PC-3 (cell line): ENCODE measurements around the gene UAP1. TPM values are rescaled to one million over a fixed set of nuclear protein-coding genes. Genes with fewer than 3 reads are reported as not detected.
"Not testable (repeated sequence)": the region's sequence is repeated elsewhere in the genome, so short reads cannot be mapped to it uniquely, and the experiment has no call there.

Experiments
- ATAC-seq: fragments of 200-7000 bp; cut with Tn5 transposase; 2 replicates; pipeline ENCODE4 v1.9.1; 2020; ENCODE audit warnings: mild to moderate bottlenecking, moderate library complexity
- BruUV-seq: library from RNA; stranded (reverse); fragments of 400-500 nt; replicated peaks from 2 replicates; lab custom pipeline; 2021; lab: Mats Ljungman, UMichigan
- CTCF ChIA-PET: fragments of 300-600 bp; sonication (Branson Sonifier 250); formaldehyde crosslinking; loops from one replicate; lab custom pipeline; 2022; ENCODE audit warnings: antibody characterized with exemption; lab: Charles Lee
- POLR2A ChIA-PET: fragments of 300-600 bp; sonication (Branson Sonifier 250); formaldehyde crosslinking; loops from one replicate; lab custom pipeline; 2022; ENCODE audit warnings: antibody characterized with exemption; ENCODE audit not compliant: unreplicated experiment; lab: Charles Lee
- DNase-seq: peaks from one replicate; pipeline ENCODE4 v3.0.0-alpha.2; 2015
- H2AFZ ChIP-seq: fragments of 300-600 bp; sonication (generic); 2 replicates; pipeline ENCODE4 v1.6.0; 2016; ENCODE audit warnings: antibody characterized with exemption, low read length
- H3F3A ChIP-seq: fragments of 300-600 bp; sonication (generic); one replicate; pipeline ENCODE4 v1.6.0; 2017; ENCODE audit warnings: antibody characterized with exemption, low read length, control low read depth, mild to moderate bottlenecking; ENCODE audit not compliant: unreplicated experiment
- H3K27ac ChIP-seq: fragments of 300-600 bp; sonication (generic); 2 replicates; pipeline ENCODE4 v1.5.1; 2016; ENCODE audit warnings: mild to moderate bottlenecking, low read length
- H3K27me3 ChIP-seq: fragments of 300-600 bp; sonication (generic); 2 replicates; pipeline ENCODE4 v1.6.1; 2016; ENCODE audit warnings: low read length, mixed read lengths
- H3K36me3 ChIP-seq: fragments of 300-600 bp; sonication (generic); 2 replicates; pipeline ENCODE4 v1.6.1; 2016; ENCODE audit warnings: low read depth, mixed run types, low read length, mixed read lengths
- H3K4me1 ChIP-seq: fragments of 300-600 bp; sonication (generic); 2 replicates; pipeline ENCODE4 v1.5.1; 2016; ENCODE audit warnings: low read length; ENCODE audit not compliant: insufficient read depth
- H3K4me2 ChIP-seq: fragments of 300-600 bp; sonication (generic); 2 replicates; pipeline ENCODE4 v1.6.0; 2016; ENCODE audit warnings: low read length
- H3K4me3 ChIP-seq: fragments of 300-600 bp; sonication (generic); 2 replicates; pipeline ENCODE4 v1.5.1; 2016; ENCODE audit warnings: mild to moderate bottlenecking, low read length, mixed read lengths
- H3K79me2 ChIP-seq: fragments of 300-600 bp; sonication (generic); 2 replicates; pipeline ENCODE4 v1.6.1; 2017; ENCODE audit warnings: low read length, mixed read lengths
- H3K9ac ChIP-seq: fragments of 300-600 bp; sonication (generic); 2 replicates; pipeline ENCODE4 v1.6.0; 2016; ENCODE audit warnings: mild to moderate bottlenecking, low read length
- H3K9me2 ChIP-seq: fragments of 300-600 bp; sonication (generic); replicated peaks from 2 replicates; pipeline ENCODE4 v1.6.1; 2016; ENCODE audit warnings: mixed run types, low read length, mixed read lengths
- H3K9me3 ChIP-seq: fragments of 300-600 bp; sonication (generic); 2 replicates; pipeline ENCODE4 v1.6.1; 2016; ENCODE audit warnings: low read length, mixed read lengths
- H4K20me1 ChIP-seq: fragments of 300-600 bp; sonication (generic); 2 replicates; pipeline ENCODE4 v1.6.1; 2016; ENCODE audit warnings: low read length, mixed read lengths
- EZH2 ChIP-seq: fragments of 300-600 bp; sonication (generic); IDR thresholded peaks from one replicate; pipeline ENCODE4 v1.6.1; 2017; ENCODE audit warnings: antibody characterized with exemption, mild to moderate bottlenecking, low read length; ENCODE audit not compliant: unreplicated experiment
- EZH2phosphoT487 ChIP-seq: fragments of 300-600 bp; sonication (generic); IDR thresholded peaks from 2 replicates; pipeline ENCODE4 v1.6.1; 2018; ENCODE audit warnings: mild to moderate bottlenecking, antibody characterized with exemption, low read length, borderline replicate concordance
- intact Hi-C: fragments of 100-400 bp; cut with micrococcal nuclease; formaldehyde crosslinking; loops from 2 replicates; pipeline ENCODE4 v1.9.0; 2023
- total RNA-seq: library from RNA; depleted of rRNA; stranded (reverse); fragments of >200 nt; gene quantifications from 2 replicates; pipeline ENCODE4 v1.2.3, GENCODE V29; 2014
- TF ChIP-seq, protein P1 (sequence below): fragments of 300-600 bp; sonication (generic); conservative IDR thresholded peaks from 2 replicates; pipeline ENCODE4 v1.5.1; 2017; ENCODE audit warnings: antibody characterized with exemption, low read depth, mild to moderate bottlenecking, low read length

The UAP1 gene
- total RNA-seq, 1 experiment from 2014 or later = 118 TPM

DNA sequence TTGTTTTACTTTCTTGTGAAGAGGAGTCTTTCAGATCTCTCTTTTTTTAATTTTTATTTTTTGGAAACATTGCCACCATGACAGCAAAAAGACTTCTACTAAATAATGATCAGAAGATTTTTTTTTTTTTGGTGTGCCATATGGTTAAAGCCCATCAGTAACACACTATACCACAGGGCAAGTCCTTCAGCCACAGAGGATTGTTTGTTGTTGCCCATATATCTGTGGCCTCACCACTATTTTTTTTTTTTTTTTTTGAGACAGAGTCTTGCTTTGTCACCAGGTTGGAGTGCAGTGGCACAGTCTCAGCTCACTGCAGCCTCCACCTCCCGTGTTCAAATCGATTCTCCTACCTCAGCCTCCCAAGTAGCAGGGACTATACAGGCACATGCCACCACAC lies 29.2 kb downstream of the UAP1 start:
- Histone ChIP-seq H3K9me2 (no peaks in the 10 kb centered on the region), H3K4me2 (no peak overlapping the region), H3F3A (peaks cover 8% of the 10 kb centered on the region), H3K36me3 (peaks cover 75% of the 10 kb centered on the region), H4K20me1 (no peaks in the 10 kb centered on the region), H3K9ac (no peak overlapping the region), H3K9me3 (no peaks in the 10 kb centered on the region), H3K79me2 (0 out of 2 replicates have a peak, but pooled peaks cover 1% of the 10 kb centered on the region), H2AFZ (no peak overlapping the region), H3K27ac (no peak overlapping the region), H3K27me3 (no peaks in the 10 kb centered on the region), H3K4me1 (peaks cover 7% of the 10 kb centered on the region; the same call in 1 of the 2 replicates), H3K4me3 (no peak overlapping the region)
- no TSS peak for BruUV-seq
- intact Hi-C loops = no loop called here
- DNase-seq = no peak
- TF ChIP-seq EZH2 = no peak
- TF ChIP-seq EZH2phosphoT487 = no peak
- TF ChIP-seq, protein P1, sequence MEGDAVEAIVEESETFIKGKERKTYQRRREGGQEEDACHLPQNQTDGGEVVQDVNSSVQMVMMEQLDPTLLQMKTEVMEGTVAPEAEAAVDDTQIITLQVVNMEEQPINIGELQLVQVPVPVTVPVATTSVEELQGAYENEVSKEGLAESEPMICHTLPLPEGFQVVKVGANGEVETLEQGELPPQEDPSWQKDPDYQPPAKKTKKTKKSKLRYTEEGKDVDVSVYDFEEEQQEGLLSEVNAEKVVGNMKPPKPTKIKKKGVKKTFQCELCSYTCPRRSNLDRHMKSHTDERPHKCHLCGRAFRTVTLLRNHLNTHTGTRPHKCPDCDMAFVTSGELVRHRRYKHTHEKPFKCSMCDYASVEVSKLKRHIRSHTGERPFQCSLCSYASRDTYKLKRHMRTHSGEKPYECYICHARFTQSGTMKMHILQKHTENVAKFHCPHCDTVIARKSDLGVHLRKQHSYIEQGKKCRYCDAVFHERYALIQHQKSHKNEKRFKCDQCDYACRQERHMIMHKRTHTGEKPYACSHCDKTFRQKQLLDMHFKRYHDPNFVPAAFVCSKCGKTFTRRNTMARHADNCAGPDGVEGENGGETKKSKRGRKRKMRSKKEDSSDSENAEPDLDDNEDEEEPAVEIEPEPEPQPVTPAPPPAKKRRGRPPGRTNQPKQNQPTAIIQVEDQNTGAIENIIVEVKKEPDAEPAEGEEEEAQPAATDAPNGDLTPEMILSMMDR = no peak
- CTCF ChIA-PET = no interaction called here
- POLR2A ChIA-PET = no interaction called here
- no peak for ATAC-seq

DNA sequence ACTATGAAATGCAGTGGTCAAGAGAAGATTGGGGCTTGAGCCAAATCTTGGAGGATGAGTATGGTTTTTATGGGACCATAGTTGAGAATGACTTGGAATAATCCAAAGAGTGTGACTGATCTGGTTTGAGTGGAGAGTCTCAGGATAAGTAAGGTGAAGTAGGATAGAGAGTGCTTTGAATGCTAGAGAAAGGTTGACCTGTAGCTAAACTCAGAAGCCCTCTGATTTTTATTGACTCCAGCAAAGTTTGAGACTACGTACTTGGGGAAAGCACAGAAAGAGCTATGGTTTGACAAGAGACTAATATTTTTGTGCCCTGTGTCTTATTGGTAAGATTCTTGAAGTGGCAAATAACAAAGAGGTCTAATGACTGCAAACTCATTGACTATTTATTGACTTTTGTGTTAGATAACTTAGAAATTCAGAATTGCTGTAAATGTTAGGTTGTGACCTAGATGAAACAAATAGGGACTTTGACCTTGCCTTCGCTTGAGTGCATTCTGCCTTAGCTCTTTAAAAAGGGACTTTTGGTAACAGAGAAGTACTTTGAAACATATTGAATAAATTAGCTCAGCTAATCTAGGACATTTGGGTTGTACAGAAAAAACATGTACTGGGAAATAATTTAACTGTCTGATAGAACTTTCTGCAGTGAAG lies 35.1 kb downstream of the UAP1 start:
- Histone ChIP-seq H3K9ac (no peak overlapping the region), H3K36me3 (peaks cover 71% of the 10 kb centered on the region), H3K4me2 (no peak overlapping the region), H3K27me3 (no peaks in the 10 kb centered on the region), H3K4me3 (no peak overlapping the region), H4K20me1 (no peaks in the 10 kb centered on the region), H2AFZ (no peak overlapping the region), H3K79me2 (no peaks in the 10 kb centered on the region), H3F3A (no peaks in the 10 kb centered on the region), H3K9me2 (no peaks in the 10 kb centered on the region), H3K4me1 (no peaks in the 10 kb centered on the region), H3K9me3 (no peaks in the 10 kb centered on the region), H3K27ac (no peak overlapping the region)
- BruUV-seq = no TSS peak
- ATAC-seq (no peak), DNase-seq (no peak)
- ChIA-PET CTCF (no interaction called here), POLR2A (no interaction called here)
- no peak for TF ChIP-seq EZH2
- no peak for TF ChIP-seq EZH2phosphoT487
- TF ChIP-seq, protein P1 = no peak
- intact Hi-C loops = no loop called here

DNA sequence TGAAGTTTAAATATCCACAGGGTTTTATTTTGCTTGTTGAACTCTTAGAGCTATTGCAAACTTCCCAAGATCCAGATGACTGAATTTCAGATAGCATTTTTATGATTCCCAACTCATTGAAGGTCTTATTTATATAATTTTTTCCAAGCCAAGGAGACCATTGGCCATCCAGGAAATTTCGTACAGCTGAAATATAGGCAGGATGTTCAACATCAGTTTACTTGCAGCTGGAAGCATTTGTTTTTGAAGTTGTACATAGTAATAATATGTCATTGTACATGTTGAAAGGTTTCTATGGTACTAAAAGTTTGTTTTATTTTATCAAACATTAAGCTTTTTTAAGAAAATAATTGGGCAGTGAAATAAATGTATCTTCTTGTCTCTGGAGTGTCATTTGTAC lies 37.9 kb downstream of the UAP1 start:
- intact Hi-C loops = no loop called here
- no TSS peak for BruUV-seq
- Histone ChIP-seq H4K20me1 (no peaks in the 10 kb centered on the region), H3K79me2 (no peaks in the 10 kb centered on the region), H3K9me2 (no peaks in the 10 kb centered on the region), H3K9ac (no peak overlapping the region), H2AFZ (no peak overlapping the region), H3K4me3 (no peak overlapping the region), H3K27me3 (no peaks in the 10 kb centered on the region), H3K4me2 (no peak overlapping the region), H3F3A (peaks cover 4% of the 10 kb centered on the region), H3K4me1 (peaks cover 4% of the 10 kb centered on the region), H3K9me3 (no peaks in the 10 kb centered on the region), H3K36me3 (peaks cover 65% of the 10 kb centered on the region), H3K27ac (no peak overlapping the region)
- no peak for ATAC-seq
- DNase-seq = no peak
- TF ChIP-seq, protein P1 = no peak
- TF ChIP-seq EZH2phosphoT487 (no peak), EZH2 (no peak)
- CTCF ChIA-PET = no interaction called here
- POLR2A ChIA-PET = no interaction called here

GRCh38 chr1:162603117-162603516 lies 41.6 kb downstream of the UAP1 start:
- H3K9ac ChIP-seq, H3K27ac ChIP-seq, H2AFZ ChIP-seq, H3K27me3 ChIP-seq, H4K20me1 ChIP-seq, ATAC-seq, H3K4me2 ChIP-seq, CTCF ChIA-PET, DNase-seq, H3K4me3 ChIP-seq, POLR2A ChIA-PET, H3K9me3 ChIP-seq, BruUV-seq, H3K9me2 ChIP-seq, H3K79me2 ChIP-seq, intact Hi-C loops: not testable (repeated sequence)
- peaks cover 13% of the 10 kb centered on the region for H3F3A ChIP-seq
- H3K36me3 ChIP-seq = peaks cover 51% of the 10 kb centered on the region
- H3K4me1 ChIP-seq = peaks cover 22% of the 10 kb centered on the region
